ENCODE measurements around the gene FAM13C. TPM values are rescaled to one million over a fixed set of nuclear protein-coding genes. Genes with fewer than 3 reads are reported as not detected.

FAM13C gene
- polyA plus RNA-seq, 2 of the 4 experiments (the other 2 are of a cell fraction): not detected

GRCh38 chr10:59388671-59388976, 26.3 kb upstream of the FAM13C start:
- no peaks in the 10 kb centered on the region for H3K9me3 ChIP-seq
- no peak overlapping the region for H3K27ac ChIP-seq
- WGBS (ENCODE audit: missing lambda C conversion rate): 73% methylated on average over 1 of the region's 1 CpG
- ChIA-PET CTCF (no interaction called here), POLR2A (no interaction called here)
- DNase-seq (ENCODE audit: low read depth in 1 of 2, low spot score in 1 of 2) (no peak), FAIRE-seq (no peak), ATAC-seq (no peak)
- no peak overlapping the region for H3K4me2 ChIP-seq
- H3K4me1 ChIP-seq: no peaks in the 10 kb centered on the region
- no peak overlapping the region for H3K4me3 ChIP-seq
- TF ChIP-seq HOXB13 (CRISPR knock-in tag; IDR thresholded peaks at IDR 0.05; ENCODE audit: low read depth) (no peak), RAD21 (conservative IDR thresholded peaks at IDR 0.05 in 1 of 2, IDR thresholded peaks at IDR 0.05 in 1 of 2) (no peak), NPAS2 (CRISPR knock-in tag; IDR thresholded peaks at IDR 0.05; ENCODE audit: borderline replicate concordance) (no peak), RNF2 (IDR thresholded peaks at IDR 0.05; ENCODE audit: borderline replicate concordance, low read depth) (no peak), TP53 (CRISPR knock-in tag; IDR thresholded peaks at IDR 0.05) (no peak), RFX5 (IDR thresholded peaks at IDR 0.05) (no peak), JUNB (IDR thresholded peaks at IDR 0.05) (no peak), ZNF302 (CRISPR knock-in tag; IDR thresholded peaks at IDR 0.05) (no peak), ZSCAN20 (CRISPR knock-in tag; IDR thresholded peaks at IDR 0.05) (no peak), PBX3 (IDR thresholded peaks at IDR 0.05) (no peak), HOXA7 (CRISPR knock-in tag; IDR thresholded peaks at IDR 0.05) (no peak), TFCP2L1 (CRISPR knock-in tag; IDR thresholded peaks at IDR 0.05) (no peak), HES2 (IDR thresholded peaks at IDR 0.05) (no peak), NFE2L2 (conservative IDR thresholded peaks at IDR 0.05; ENCODE audit: low read length) (no peak), FOSB (CRISPR knock-in tag; IDR thresholded peaks at IDR 0.05) (no peak), JUN (IDR thresholded peaks at IDR 0.05) (no peak)

GRCh38 chr10:59387951-59388670, 25.8 kb upstream of the FAM13C start:
- no peaks in the 10 kb centered on the region for H3K4me1 ChIP-seq
- no peaks in the 10 kb centered on the region for H3K9me3 ChIP-seq
- FAIRE-seq (no peak), DNase-seq (ENCODE audit: low read depth in 1 of 2, low spot score in 1 of 2) (peak in 1 of 2 experiments; percentile 4), ATAC-seq (no peak; a peak in 3 of 6 replicates)
- POLR2A ChIA-PET: no interaction called here
- H3K4me2 ChIP-seq: no peak overlapping the region
- 0 out of 6 replicates have a peak overlapping the region, but pooled peaks of 1 of the 2 experiments have one; percentile 14 for H3K27ac ChIP-seq
- TF ChIP-seq RNF2 (IDR thresholded peaks at IDR 0.05; ENCODE audit: borderline replicate concordance, low read depth) (no peak), TP53 (CRISPR knock-in tag; IDR thresholded peaks at IDR 0.05) (no peak), JUN (IDR thresholded peaks at IDR 0.05) (no peak), ZSCAN20 (CRISPR knock-in tag; IDR thresholded peaks at IDR 0.05) (no peak), HMGXB4 (CRISPR knock-in tag; IDR thresholded peaks at IDR 0.05; ENCODE audit: borderline replicate concordance) (no peak), BCL3 (IDR thresholded peaks at IDR 0.05) (no peak)
- CTCF ChIA-PET: no interaction called here
- H3K4me3 ChIP-seq: no peak overlapping the region
- WGBS (ENCODE audit: missing lambda C conversion rate): 49% methylated on average over 3 of the region's 3 CpGs

GRCh38 chr10:59384761-59385160, 22.4 kb upstream of the FAM13C start:
- Histone ChIP-seq H3K27ac (no peak overlapping the region), H3K4me1 (no peaks in the 10 kb centered on the region), H3K4me2 (no peak overlapping the region), H3K9me3 (no peaks in the 10 kb centered on the region), H3K4me3 (no peak overlapping the region)
- ChIA-PET CTCF (interaction anchor here (0.7 kb wide), 1 partner anchor 54 kb away, joined by 4 read pairs; no protein-coding TSS in a partner anchor), POLR2A (no interaction called here)
- 36% methylated on average over 3 of the region's 3 CpGs for WGBS (ENCODE audit: missing lambda C conversion rate)
- TF ChIP-seq ESRRA (IDR thresholded peaks at IDR 0.05; ENCODE audit: borderline replicate concordance, low read length): no peak
- DNase-seq (ENCODE audit: low read depth in 1 of 2, low spot score in 1 of 2) (no peak), ATAC-seq (no peak), FAIRE-seq (no peak)
